Measurements from ENCODE around the gene SNX10.
"Not testable (repeated sequence)": the region's sequence is repeated elsewhere in the genome, so short reads cannot be mapped to it uniquely, and the experiment has no call there.

SNX10 gene, protein sequence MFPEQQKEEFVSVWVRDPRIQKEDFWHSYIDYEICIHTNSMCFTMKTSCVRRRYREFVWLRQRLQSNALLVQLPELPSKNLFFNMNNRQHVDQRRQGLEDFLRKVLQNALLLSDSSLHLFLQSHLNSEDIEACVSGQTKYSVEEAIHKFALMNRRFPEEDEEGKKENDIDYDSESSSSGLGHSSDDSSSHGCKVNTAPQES

DNA sequence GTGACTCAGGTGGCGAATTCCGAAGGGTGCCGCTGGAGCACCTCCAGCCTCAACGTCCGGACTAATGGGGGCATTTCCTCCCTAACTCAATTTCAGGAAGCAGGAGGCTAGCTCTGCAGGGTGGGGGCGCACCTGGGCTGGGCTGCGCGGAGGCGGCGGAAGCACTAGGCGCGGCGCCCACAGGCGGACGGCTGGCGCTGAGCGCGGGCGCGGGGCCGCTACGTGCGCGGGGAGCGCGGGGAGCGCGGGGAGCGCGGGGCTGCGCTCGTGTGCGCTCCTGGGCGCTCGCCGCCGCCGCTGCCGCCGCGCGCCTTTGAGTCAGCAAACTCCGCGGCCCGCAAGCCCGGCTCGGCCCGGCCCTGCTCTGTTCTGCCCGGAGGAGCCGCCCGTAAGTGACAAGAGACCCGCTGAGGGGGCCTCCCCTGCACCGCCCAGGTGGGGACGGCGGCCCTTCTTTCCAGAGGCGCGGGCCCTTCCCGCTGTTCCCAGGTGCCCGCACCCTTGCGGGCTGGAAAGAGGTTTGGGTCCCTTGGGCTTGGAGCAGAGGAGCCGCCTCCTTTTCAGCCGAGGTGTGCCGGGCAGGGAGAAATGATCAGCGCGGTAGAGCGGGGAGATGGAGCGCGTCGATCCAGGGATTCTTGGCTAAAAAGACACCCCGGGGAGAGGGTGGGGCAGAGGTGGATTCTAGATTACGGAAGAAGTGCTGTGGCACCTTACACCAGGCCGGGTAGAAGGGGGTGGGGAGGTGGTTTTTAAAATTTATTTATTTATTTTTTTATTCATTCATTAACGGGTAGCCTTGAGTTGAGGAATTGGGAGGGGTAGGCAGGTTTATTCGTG is at the start of gene SNX10:
SNX10 (plus strand) TSS at position 164 of the 840 bp plus-strand sequence. CDS start 54,581 bp downstream, outside the sequence.
- DNase-seq (ENCODE audit: low spot score): peak; percentile 78

DNA sequence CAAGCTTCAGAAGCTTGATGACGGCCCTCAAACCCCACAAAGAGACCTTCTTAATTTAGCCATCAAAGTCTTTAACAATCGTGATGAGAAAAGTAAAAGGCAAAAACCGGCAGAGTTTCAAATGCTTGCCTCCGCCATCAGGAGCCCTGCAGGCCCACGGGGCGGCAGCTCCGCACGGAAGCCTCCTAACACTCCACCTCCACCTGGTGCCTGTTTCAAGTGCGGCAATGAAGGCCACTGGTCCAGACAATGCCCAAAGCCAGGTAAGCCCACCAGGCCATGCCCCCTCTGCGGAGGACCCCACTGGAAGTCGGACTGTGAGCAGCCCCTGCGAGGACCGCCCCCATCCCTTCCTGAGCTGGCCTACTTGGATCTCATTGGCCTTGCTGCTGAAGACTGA is 46.5 kb upstream of the SNX10 start:
- DNase-seq (ENCODE audit: low spot score): no peak

DNA sequence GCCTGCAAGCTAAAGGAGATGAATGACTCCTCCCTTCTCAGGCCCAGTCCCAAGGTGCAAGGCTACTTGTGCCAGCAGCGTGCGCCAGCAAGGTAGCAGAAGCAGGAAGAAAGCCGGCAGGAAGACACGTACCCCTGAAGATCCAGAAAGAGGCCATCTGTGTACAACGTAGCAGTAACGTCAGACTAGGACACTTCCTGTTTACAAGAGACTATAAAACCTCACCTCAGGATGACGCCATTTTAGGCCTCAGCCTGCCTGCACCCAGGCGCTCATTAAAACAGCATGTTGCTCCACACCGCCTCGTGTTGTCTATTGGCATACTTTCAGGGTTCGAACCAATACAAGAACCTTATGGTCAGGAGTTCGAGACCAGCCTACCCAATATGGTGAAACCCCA is 41.4 kb upstream of the SNX10 start:
- no peak for DNase-seq (ENCODE audit: low spot score)

DNA sequence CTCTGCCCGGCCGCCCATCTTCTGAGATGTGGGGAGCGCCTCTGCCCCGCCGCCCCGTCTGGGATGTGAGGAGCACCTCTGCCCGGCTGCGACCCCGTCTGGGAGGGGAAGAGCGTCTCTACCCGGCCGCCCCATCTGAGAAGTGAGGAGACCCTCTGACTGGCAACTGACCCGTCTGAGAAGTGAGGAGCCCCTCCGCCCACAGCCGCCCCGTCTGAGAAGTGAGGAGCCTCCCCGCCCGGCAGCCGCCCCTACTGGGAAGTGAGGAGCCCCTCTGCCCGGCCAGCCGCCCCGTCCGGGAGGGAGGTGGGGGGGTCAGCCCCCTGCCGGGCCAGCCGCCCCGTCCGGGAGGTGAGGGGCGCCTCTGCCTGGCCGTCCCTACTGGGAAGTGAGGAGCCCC is 29.8 kb upstream of the SNX10 start:
- not testable (repeated sequence) for DNase-seq (ENCODE audit: low spot score)

DNA sequence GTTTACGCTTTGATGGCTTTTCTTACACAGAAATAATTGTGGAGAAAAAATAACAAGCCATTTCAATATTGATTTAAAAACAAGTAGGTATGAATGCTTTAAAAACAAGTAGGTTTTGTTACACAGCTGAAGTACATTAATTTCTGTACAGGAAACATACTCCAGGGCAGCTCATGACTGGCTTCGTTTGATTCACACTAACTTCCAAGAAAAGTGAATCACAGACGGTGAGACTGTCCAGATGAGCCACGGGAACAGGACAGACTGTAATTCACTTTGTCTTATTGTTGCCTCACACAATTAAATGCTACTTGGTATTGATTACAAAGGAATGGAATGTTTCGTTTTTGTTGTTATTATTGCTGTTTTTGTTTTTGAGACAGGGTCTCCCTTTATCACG is 26.6 kb upstream of the SNX10 start:
- no peak for DNase-seq (ENCODE audit: low spot score)

DNA sequence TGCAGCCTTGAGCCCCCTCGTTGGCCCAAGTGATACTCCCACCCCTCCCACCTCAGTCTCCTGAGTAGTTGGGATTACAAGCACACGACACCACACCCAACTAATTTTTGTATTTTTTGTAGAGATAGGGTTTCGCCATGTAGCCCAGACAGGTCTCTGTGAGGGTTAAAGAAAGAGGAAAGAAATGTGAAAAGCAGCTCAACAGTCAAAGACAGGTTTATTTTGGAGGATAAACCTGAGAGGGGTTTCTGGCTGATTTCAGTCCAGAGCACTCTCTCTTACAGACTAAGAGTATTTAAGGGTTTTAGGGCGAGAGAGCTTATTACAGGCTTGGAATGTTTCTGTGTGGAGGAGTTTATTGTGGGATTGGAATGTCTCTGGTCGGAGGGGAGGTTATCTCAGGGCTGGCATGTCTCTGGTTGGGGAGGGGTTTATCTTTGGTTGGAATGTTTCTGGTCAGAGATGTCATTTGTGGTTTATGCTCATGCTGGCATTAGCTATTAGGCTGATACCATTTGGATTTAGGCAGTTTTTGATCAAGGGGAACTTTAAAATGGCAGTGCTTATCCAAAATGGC is 26.1 kb upstream of the SNX10 start:
- no peak for DNase-seq (ENCODE audit: low spot score)

DNA sequence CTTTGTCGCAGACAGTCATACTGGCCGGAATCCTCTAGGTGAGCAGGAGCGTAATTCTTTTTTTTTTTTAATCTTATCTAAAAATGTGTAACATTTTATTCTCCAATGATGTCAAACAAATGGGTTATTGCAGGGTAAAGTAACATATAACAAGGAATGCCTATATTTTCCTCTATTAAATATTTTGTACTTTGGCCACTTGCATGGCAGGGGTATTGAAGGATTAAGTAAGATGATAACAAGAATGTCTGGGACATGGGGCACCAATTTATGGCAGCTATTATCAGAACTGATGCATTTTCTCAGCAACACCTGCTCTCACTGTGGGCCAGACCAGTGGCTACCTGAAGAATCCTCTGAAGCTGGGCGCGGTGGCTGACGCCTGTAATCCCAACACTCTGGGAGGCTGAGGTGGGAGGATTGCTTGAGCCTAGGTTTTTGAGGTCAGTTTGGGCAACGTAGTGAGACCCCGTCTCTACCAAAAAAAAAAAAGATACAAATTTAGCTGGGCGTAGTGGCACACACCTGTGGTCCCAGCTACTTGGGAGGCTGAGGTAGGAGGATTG is 24.0 kb upstream of the SNX10 start:
- no peak for DNase-seq (ENCODE audit: low spot score)

DNA sequence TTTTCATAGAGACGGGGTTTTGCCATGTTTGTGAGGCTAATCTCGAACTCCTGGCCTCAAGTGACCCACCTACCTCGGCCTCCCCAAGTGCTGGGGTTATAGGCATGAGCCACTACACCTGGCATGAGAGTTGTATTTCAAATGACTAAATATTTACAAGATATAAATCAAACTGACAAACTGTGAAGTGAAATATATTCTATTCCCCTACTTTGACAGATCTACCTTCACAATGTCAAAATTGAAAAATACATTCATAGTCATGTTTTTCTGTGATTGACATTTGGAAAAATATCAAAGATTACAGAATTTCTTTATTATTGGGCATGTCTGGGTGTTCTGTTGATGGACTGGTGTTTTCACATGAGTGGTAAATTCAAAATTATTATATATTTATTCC is 16.4 kb upstream of the SNX10 start:
- no peak for DNase-seq (ENCODE audit: low spot score)

DNA sequence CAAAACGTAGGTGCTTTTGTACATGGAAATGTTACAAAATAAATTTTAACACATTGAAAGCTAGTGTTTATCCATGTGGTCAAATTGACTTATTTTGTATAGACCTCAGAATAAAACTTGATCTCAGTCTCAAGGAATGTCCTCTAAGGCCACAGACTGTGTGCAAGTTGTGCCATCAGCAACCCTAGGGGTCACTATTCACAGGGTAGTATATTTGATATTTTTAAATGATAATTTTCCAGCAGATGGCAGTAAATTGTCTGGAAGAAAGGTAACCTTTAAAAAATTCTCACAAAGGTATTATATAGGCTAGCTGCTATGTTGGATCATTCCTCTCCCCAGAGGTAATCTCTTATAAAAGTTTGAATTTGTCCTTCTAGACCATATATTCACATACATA is 12.9 kb upstream of the SNX10 start:
- peak; percentile 32 for DNase-seq (ENCODE audit: low spot score)

DNA sequence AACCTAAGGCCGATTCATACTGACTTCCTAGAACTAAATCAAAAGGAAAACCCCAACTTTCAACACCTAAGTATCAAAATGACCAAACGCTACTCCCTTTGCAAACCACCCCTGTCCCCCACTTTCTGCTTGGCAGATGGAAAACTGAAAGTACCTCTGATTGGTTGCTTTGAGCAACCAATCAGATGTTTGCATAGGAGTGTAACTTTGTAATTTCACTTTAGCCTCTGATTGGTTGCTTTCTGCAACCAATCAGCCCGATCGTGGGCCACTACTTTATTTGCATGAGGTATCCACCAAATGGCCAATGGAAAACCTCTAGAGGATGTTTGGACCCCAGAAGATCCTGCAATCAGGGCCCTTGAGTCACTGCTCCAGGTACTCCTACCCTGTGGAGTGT is 12.3 kb upstream of the SNX10 start:
- DNase-seq (ENCODE audit: low spot score): no peak

DNA sequence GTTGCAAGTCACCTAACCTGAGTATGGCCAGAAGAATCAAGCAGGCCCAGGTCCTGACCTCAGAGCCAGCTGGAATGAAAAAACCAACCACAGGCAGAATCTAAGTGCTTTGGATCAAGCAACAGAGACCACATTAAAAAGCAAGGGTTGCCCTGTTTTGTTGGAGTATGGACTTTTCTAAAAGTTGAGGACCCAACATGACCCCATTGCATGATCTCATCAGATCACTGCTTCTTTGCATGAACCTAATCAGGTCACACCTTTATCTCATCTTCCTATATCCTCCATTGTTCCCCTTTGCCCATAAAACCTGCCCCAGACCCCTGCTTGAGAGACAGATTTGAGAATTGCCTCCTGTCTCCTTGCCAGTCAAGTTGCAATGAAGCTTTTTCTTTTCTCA is 11.6 kb upstream of the SNX10 start:
- no peak for DNase-seq (ENCODE audit: low spot score)

DNA sequence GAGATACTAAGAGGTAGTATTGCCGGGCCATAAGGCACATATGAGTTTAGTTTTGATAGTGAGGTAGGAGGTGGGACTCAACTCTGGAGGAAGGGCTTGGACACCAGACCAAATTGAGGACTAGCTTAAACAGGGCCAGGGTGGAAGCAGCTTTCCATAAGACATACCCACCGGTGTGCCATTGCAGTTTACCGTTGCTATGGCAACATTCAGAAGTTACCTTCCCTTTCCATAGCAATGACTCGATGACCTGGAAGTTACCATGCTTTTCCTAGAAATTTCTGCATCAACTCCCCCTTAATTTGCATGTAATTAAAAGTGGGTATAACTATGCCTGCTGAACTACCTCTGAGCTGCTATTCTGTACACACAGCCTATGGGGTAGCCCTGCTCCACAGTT is 10.9 kb upstream of the SNX10 start:
- DNase-seq (ENCODE audit: low spot score): no peak

DNA sequence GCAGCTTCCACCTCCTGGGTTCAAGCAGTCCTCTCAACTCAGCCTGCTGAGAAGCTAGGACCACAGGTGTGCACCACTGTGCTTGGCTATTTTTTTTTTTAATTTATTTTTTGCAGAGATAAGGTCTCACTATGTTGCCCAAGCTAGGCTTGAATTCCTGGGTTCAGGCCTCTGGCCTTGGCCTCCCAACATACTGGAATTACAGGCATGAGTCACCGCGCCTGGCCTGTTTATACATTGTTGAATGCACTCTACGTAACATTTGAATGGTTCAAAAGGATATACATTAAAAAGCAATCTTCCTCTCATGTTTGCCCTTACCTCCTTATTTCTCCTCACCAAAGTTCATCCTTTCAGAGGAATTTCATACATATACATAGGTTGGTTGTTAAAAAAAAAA is 7.2 kb upstream of the SNX10 start:
- no peak for DNase-seq (ENCODE audit: low spot score)

DNA sequence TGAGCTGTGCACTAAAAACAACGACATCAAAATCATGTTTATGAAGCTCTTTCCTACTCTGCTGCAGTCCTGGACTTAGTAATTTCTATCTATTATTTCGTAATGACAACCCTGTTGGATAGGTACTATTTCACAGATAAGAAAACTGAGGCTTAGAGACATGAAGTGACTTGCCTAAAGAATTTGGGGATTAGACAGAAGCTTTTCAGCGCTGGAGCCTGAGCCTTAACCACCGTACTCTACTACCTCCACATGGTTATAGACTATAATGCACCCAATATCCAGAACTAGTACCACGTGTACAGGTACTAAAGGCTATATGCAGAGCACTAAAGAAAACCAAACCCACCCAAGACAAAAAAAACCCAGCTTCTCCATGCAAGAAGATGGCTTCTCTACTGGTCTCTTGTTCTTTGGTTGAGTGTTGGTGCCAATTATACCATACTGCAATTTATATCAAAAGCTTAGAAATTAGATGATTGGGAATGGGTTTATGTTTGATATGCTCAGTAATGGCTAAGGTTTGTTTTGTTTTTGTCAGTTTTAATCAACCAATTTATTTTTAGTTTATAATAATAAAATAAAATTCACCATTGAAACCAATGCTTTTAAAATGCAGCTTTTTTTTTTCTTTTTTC is 6.5 kb upstream of the SNX10 start:
- DNase-seq (ENCODE audit: low spot score): no peak

DNA sequence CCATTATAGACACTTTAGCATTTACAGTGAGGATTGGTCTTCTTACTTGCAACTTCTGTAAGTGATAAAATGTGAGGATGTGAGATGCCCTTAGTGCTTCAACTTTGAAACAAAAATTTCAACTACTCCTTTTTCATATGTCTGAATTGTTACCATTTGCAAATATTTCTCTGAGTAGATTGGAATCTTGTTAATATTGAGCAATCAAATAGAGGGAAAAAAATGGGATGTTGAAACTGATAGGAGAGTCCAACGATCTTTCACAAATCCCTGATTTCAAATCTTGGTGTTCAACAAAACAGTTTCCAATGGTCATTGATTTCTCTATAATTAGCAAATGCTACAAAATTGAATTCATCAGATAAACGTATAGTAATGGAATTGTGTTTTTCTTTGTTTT is 5.5 kb upstream of the SNX10 start:
- no peak for DNase-seq (ENCODE audit: low spot score)

DNA sequence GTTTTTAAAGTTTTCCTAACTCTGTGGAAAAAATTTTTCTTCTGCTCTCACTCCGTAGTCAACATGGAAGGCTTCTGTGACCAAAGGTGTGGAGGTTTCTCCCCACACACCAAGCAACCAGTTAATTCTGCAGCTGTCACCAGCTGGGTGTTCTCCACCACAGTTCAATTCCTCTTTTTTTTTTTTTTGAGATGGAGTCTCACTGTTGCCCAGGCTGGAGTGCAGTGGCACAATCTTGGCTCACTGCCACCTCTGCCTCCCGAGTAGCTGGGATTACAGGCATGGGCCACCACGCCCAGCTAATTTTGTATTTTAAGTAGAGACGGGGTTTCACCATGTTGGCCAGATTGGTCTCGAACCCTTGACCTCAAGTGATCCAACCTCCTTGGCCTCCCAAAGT is 3.5 kb upstream of the SNX10 start:
- not testable (repeated sequence) for DNase-seq (ENCODE audit: low spot score)

DNA sequence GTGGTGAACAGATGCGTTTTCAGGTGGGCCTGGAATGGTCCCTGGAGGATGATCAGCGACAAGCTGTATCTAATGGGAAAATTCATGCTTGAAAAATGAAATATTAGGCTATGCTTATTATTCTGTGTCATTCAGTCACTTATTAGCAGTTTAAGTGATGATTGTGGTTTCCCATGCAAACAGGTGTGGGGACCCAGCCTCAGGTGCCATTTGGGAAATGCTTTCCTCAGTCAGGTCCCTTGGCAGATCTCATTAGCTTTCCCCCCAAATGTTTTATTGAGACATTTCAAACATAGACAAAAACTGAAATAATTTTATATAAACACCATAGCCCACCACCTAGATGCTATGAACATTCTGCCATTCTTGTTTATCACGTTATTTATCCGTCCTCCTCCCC is 411 bp upstream of the SNX10 start:
- no peak for DNase-seq (ENCODE audit: low spot score)

DNA sequence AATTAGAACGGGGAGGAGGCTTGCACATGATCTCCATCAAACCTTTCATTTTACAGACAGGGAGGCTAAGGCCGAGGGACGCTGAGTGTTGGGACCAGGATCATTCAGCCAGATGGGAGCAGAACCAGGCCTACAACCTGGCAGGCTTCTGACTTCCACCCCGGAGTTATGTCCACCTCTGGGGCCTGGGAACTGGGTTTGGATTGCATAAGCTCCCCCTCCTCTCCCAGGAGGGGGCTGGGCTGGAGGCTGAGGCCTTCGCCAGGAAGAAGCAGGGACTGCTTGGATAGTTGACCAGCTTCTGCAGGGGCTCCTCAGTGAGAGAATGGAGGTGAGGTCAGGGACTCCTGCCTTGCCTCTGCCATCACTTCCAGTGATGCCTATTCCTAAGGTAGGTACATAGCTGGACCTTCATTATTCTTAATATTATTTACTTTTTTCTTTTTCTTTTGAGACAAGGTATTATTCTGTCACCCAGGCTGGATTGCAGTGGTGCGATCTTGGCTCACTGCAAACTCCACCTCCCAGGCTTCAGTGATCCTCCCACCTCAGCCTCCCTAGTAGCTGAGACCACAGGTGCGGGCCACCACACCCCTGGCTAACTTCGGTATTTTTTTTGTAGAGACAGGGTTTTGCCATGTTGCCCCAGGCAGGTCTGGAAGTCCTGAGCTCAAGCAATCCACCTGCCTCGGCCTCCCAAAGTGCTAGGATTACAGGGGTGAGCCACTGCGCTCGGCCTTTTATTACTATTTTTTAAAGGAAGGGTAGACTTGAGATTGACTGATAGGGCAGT is 1.3 kb downstream of the SNX10 start:
- DNase-seq (ENCODE audit: low spot score): no peak

DNA sequence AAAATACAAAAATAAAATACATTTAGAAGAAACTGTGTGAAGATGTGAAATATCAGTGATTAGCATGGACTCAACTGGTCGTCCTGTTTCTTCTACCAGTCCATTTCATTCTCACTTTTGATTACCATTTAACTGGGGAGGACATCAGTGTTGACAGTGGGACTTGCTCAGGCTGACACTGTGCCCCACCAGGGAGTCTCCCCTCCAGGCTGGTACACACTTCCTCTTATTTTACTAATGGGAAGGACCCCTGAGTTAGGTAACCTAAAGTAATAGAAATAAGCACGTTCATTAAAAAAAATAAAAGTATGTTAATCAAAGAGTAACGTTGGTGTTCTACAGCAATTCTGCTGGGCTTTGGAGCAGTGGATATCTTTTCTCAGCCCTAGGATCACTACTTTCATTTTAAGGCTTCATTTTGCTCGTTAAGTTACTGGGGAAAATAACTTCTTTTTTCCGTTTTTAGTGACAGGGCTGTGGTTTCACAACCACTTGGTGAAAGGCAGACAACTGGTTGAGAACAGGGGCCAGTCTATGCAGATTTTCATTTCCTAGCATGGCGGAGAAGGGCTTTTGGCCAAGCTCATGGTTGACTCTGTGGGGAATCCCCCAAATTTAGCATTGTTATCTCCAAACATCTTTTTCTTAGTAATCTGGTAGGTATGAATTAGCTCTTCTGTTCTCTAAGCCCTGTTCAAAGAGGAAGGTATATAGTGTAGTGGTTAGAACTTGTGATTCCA is 2.1 kb downstream of the SNX10 start:
- DNase-seq (ENCODE audit: low spot score): peak; percentile 46

DNA sequence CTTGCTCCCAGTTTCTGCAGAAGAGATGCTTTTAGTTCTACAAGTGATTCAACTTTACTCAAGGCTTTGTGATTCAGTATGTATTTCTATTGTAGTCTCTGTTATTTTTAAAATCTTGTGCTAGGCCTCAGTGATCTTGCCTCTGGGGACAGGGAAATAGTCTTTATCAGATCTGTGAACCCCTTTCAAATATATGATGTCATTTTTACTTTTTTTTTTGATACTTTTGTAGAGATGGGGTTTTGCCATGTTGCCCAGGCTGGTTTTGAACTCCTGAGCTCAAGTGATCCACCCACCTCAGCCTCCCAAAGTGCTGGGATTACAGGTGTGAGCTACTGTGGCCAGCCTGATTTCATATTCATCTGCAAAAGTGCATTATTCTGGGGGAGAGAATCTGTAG is 3.4 kb downstream of the SNX10 start:
- DNase-seq (ENCODE audit: low spot score): no peak

DNA sequence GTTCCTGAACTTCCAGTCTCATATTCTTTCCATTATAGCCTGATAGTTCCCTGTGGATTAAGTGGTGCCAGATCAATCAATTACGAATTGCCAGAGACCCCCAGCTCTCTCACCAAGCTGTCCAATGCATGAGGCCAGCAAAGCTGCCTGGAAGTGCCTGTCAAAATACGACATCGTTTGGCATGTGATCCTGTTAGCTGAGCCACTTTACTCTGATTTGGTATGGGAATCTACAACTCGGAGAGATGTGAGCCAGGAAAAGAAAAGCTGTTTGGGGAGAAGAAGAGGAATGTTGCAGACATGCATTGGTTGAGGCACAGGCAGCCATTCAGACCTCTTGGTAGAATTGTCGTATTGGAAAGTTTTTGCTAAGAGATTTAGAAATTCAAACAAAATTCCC is 3.9 kb downstream of the SNX10 start:
- no peak for DNase-seq (ENCODE audit: low spot score)

All from germinal center (tissue), 1 donor.